Activated CD8-positive, alpha-beta memory T cell treated with anti-CD3 and anti-CD28 coated beads for 4 hours (primary cell): ENCODE results near the gene PDSS2.
"Not testable (repeated sequence)": the region's sequence is repeated elsewhere in the genome, so short reads cannot be mapped to it uniquely, and the experiment has no call there.

Experiments
- DNase-seq, 2 donors: peaks; one replicate each; pipeline ENCODE4 v3.0.0-alpha.2; 2020; ENCODE audit warnings: low read depth in 2 of 2

The PDSS2 gene

DNA sequence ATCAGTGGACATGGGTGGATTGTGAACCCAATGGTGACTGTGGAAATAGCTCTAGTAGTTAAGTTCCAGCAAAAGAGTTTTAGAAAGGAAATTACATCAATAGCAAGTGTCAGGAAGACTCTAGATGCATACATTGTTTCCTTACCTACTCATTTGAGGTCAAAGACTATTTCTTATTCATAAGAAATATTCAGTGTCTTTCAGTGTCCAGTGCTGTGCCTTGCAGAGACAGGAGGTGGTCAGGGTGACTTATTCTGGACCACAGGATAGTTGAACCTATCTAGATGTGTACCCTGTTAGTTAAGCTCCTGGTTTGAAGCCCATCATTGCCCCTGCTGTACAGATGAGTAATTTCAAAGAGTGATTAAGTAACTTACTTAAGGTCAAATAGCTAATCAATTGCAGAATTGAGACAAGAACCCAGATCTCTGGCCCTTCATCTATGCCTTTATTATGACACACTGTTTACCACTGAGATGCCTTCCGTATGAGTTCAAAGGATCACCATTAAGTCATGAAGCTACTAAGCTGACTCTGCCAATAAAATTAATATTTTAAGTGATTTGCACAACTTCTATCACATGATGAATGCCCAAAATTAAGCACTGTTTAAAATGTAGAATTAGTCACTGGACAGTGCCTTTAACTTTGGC, 136.1 kb downstream of the PDSS2 start:
- DNase-seq, result no peak

DNA sequence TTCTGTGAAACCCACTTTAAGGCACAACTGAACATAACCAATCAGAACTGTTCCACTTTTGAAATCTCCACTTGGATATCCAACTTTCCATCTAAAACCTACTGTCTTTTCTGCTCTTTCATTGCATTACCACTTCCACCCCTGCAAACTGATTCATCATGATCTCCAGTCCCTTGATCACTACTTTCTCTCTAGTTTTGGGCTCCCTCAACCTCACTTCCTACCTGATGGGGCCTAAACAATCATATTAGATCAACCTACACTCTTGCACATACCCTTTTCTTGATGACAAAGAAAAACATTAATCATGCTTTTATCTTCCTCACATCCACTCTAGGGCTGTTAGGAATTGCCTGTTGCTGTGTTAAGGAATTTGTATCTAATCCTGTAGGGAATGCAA, 137.6 kb downstream of the PDSS2 start:
- DNase-seq, result no peak

DNA sequence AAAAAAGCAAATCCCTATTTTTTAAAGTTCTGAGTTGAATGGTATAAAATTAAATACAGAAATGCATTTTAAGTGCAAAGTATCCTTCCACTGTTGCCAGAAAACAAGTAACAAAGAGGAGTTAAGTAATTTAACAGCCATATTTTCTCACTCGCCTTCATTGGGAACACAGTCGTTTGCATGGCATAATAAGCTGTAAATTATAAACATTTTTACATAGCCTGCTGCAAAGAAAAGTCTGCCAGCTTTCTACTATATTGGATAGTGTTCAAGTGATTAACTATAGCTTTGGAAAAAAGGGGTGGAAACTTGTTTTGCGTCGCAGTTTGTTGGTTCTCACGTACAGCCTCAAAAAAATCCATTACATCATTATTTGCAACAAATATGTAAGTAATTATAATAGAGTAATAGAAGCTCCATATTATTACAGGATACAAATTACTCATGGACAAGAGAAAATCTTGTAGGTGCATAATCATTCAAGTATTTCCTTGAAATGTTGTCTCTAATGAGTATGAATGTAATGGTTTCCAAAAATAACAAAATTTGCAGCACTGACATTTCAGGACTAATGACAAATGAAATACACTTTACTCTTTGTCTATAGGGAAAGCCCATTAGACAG, 139.3 kb downstream of the PDSS2 start:
- no peak for DNase-seq

DNA sequence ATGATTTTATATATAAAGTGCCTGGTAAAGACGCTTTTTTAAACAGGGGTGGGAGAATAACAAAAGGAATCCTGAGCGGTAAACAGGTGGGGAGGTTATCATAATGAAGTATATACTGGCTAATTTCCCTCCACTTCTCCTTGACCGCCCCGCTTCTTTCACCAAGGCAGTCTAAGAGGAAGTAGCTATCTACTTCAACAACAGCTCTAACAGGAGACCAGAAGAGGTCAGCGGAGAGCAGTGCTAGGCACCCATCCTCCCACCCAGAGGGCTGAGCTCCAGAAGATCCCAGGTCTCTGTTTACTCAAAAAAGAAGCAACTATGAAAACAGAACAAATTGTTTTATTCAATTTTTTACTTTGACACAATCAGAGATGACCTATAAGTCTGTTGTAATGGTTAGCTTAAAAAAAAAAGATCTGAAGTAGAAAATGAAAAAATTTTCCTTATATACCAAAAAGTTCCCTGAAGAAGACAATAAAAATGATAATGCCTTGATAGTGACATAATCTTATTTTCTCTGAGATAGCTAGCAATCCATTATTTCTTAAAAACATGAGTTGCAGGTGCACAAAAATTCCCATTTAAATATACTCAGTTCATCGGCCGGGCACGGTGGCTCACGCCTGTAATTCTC, 141.1 kb downstream of the PDSS2 start:
- DNase-seq, result peak in 1 of 2 donors; percentile 1

DNA sequence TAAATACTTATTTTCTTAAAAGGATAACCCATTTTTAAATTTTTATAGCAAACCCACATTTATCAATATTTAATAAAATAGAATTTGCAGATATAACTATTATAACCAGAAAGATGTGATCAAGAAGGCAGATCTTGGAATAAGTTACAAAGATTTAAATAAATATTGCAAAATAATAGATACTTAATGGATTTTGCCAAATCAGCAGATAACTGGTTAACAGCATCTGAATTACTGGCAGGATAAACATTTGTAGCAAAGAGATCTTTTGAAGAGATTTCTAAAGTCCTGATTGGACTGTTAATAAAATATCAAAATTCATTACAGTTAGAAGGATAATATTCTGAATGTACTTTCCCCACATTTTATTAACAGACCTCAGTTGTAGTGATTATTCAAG, 144.2 kb downstream of the PDSS2 start:
- no peak for DNase-seq

DNA sequence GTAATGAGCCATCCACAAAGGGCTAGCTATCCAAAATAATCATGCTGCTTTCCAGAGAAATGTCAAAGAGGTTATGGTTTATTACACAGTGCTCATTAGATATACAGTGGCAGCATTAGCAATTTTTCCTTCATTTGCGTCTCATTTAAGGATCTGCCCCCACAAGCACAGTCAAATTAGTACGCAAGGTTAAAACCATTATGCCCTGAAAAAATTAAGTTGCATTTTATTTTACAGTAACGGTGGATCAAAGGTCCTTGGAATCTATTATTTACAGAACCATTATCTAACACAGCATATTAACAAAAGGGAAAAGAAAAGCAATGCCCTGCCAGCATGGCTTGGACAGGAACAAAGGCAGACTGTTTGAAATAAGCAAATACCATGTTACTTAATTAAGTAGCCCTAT, 144.8 kb downstream of the PDSS2 start:
- DNase-seq, result no peak

DNA sequence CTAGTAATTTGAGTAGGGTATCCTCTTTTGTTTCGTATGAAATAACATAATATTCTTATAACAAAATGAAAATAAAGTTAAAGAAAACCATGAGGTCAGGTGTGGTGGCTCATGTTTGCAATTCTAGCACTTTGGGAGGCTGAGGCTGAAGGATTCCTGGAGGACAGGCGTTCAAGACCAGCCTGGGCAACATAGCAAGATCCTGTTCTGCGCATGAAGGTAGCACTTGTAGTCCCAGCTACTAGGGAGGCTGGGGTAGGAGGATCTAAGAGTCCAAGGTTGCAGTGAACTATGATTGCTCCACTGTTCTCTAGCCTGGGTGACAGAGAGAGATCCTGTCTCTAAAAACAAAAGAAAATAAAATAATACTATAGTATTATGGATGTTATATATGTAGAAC, 145.6 kb downstream of the PDSS2 start:
- no peak for DNase-seq

DNA sequence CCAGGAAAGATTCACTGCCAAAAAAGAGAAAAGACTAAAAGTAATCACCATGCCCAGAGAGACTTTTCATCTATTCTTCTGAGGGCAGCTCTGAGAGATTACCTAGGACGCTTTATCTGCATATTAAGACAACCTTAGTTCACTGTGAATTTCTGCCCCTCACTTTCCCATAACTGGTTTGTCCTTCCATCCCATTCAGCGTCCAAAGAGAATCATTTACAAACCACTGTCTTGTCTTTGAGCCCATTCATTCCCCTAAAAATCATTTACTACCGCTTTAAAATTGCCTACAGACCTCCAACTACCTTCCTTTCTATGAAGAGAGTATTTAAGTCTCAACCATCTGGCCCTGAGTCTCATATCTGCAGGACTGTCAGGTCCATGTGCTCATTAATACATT, 149.0 kb downstream of the PDSS2 start:
- no peak for DNase-seq

DNA sequence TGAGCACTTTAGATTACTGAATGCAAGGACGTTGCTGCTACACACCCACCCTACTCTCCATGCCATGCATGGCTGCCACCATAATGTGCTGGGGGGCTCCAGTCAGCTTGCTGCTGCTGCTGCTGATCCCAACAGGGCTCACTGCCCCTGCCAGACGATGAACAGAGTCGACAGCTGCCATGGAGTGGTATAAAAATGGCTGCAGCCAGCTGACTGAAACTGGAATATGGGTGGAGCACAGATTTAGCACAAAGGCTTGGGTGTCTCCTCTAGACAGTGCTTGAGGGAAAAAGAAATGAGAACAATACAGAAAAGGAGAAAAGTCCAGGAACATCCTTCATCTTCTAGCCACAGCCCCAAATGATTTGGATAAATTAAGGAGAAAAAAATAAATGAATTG, 150.7 kb downstream of the PDSS2 start:
- DNase-seq, result no peak

DNA sequence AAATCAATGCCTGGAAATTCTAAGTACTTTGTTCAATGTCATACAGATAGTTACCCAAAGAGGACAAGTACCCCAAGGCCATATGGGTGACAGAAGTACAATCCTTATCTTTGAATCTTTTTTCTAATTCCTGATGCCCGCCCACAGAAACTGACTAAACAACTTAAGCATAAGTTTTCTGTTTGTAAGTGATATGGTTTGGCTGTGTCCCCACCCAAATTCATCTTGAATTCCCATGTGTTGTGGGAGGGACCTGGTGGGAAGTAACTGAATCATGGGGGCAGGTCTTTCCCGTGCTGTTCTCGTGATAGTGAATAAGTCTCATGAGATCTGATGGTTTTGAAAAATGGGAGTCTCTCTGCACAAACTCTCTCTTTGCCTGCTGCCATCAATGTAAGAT, 153.4 kb downstream of the PDSS2 start:
- DNase-seq, result not testable (repeated sequence)

DNA sequence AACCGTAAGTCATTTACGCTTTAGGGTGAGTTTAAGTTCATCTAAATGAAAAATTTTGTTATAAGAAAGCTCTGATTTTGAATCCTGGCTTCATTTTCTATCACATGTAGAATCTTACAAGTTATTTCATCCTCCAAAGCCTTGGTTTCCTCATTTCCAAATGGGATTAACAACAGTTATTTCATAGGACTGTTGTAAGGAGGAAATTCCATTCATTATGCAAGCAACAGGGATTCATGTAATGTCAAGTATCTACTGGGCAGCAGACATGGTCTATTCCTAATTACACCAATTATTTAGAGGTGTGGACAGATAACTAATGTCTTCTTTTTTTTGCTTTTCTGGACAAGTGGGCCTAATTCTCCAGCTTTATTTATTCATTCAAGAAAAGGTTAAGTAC, 154.0 kb downstream of the PDSS2 start:
- DNase-seq, result no peak

DNA sequence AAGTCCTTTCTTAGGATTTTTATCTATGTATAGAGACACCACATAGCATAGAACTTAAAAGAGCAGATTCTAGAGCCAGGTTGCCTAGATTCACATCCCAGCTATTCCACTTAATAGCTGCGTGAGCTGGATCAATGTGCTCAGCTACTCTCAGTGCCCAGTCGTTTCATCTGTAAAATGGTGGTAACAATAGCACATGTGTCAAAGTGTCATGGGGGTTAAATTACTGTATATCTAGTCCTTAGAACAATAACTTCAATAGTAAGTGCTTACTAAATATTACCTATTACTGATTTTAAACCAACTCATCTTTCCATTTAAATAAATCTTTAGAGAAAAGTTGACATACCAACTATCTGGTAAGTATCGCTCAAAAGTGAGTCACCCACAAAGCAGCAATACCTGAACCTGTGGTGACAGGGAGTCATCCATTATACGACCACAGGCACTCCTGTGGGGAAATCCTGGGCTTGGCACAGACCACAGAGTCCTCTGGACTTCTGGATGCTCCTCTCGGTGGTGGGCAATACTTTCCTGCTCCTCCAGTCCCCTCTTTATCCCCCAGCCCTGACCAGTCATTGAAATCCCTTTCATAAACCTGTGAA, 154.8 kb downstream of the PDSS2 start:
- DNase-seq, result no peak

DNA sequence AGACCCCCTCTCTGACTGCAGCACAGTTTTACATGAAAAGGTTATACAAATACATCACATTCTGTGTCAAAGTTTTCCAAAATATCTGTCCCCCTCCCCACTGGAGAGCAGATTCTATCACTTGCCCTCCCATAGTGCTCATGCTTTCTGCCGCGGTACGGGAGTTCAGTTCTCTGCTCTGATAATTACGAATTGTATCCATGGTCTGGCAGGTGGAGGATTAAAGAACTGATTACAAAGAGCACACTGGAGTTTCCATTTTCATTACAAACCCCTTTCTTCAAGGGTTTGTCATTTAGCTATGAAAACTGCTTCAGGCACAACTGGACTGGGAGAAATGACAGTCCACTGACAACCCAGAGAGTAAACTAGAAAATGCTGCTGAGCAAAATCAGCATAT, 166.0 kb downstream of the PDSS2 start:
- no peak for DNase-seq

DNA sequence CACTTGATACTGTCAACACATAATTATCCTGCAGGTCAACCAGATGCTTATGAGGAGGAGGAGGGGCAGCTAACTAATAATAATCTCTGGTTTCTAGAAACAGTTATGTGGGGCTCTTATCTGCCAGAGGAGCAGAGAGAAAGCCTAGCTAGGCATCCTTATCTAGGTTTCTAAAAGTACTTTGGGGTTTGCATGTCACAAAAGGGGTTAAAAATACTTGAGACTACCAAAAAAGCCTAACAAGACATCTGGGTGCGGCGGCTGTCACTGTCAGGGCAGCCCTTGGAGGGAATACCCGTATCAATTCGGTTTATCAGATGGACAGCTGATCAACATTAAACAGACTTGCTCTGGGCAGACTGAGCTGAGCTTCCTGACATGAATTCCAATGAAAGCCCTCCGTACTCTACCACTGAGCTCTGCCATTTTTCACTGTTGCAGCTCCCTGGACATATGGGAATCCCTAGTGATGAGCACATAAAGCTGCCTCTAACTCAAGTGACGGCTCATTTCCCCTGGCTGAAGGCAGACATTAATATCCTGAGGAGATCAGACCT, 166.6 kb downstream of the PDSS2 start:
- no peak for DNase-seq

DNA sequence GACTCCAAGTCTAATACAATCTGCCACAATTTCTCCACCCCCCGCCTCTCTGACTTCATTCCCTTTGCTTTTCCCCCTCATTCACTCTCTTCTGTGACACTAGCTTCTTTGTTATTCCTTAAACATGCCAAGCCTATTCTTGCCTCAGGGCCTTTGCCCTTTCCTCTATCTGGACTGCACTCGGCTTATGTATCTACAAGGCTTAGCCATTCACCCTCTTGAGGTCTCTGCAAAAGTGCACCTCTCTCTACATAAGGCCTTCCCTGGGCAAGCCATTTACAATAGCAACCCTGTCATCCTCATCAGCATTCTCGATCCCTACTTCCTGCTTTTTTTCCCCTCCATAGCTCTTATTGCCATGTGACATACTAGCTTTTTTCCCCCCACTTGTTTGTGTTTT, 168.9 kb downstream of the PDSS2 start:
- DNase-seq, result no peak

DNA sequence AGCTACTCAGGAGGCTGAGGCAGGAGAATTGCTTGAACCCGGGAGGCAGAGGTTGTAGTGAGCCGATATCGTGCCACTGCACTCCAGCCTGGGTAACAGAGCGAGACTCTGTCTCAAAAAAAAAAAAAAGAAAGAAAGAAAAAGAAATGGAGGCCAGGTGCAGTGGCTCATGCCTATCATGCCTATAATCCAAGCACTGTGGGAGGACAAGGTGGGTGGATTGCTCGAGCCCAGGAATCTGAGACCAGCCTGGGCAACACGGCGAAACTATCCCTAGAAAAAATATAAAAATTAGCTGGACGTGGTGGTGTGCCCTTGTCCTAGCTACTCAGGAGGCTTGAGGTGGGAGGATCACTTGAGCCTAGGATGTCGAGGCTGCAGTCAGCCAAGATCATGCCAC, 170.1 kb downstream of the PDSS2 start:
- DNase-seq, result not testable (repeated sequence)

DNA sequence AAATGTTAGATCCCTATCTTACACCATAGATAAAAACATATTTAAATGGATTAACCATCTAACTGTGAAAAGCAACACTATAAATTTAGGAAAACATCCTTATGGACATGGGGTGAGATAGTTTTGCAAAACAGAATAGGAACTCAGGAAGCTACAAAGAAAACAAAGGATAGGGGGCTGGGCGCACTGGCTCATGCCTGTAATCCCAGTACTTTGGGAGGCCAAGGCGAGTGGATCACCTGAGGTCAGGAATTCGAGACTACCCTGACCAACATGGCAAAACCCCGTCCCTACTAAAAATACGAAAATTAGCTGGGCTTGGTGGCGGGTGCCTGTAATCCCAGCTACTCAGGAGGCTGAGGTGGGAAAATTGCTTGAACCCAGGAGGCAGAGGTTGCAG, 173.7 kb downstream of the PDSS2 start:
- DNase-seq, result not testable (repeated sequence)

DNA sequence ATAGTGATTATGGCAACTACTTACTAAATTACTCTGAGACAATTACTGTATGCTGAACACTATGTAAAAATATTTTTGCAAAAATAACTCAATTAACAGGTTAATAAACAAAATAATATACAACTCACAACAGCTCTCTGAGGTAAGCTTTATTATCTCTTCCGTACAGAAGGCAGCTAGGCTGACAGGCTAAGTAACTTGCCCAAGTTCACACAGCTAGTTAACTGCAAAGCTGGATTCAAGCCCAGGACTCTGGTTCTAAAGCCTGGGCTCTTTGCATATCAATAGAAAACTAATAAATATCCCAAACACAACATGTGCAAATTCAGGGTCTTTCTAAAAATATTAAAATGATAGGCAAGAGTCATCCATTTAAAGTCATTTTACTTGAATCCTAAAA, 174.6 kb downstream of the PDSS2 start:
- no peak for DNase-seq

DNA sequence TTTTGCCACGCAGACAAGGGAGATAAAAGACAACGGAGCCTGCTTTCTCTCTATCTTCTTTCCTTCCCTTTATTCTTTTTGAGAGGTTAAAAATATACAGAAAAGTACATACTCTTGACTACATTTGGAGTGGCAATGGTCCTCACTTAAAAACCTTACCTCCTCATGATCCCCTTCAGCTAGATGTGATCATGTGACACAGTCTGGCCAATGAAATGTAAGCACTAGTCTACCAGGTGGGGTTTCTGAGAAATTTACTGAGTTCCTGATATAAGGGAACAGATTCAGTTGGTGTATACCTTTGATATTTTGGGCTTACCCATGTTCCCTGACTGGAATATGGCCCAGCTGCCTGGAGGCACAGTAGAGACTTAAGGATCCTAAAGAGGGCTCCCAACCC, 178.6 kb downstream of the PDSS2 start:
- DNase-seq, result no peak

DNA sequence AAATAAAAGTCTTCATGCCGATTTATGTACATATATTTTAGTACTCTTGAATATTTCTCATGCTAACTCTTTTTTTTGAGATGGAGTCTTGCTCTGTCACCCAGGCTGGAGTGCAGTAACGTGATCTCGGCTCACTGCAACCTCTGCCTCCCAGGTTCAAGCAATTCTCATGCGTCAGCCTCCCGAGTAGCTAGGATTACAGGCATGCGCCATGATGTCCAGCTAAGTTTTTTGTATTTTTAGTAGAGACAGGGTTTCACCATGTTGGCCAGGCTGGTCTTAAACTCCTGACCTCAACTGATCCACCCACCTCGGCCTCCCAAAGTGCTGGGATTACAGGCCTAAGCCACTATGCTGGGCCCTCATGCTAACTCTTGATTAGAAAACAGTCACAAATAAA, 179.4 kb downstream of the PDSS2 start:
- DNase-seq, result not testable (repeated sequence)

DNA sequence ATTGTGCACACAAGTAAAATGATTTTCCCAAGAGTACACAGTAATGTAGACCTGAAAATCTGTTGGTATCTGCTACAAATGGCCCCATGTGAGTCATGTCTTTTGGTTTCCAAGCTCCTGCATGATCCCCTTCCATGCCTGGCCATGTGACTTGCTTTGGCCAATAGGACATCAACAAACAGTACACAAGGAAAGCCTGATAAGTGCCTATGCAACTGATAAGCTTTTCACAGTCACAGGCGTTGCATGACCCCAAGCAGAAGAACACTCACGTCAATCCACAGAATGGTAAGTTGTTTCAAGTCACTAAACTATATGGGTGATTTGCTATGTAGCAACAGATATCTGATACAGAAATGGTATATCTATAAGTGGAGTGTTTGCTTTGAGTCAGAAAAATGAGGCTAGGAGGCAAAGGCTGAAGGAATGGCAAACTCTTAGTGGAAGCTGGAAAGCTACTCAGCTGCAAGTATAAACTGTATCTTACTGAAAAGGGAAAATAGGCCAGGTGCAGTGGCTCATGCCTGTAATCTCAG, 184.0 kb downstream of the PDSS2 start:
- no peak for DNase-seq

DNA sequence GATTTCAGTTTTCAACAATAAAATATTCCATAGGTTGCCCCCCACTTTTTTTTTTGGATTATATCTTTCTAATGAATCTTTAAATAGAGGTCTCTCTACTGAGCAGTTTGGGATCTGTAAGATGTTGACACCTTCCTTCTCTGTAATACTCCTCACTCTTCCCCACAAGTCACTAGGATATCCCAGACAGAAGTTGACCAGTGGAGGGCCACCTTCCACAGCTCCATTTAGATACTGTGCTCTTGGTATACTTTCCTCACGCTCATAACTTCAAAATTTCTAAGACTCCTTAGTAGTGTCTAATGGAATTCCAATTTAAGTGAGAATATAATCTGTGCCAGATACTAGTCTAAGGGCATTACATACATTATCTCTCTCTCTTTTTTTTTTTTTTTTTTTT, 185.1 kb downstream of the PDSS2 start:
- no peak for DNase-seq
